ENCODE measurements around the gene SOX1.

Gene SOX1

DNA sequence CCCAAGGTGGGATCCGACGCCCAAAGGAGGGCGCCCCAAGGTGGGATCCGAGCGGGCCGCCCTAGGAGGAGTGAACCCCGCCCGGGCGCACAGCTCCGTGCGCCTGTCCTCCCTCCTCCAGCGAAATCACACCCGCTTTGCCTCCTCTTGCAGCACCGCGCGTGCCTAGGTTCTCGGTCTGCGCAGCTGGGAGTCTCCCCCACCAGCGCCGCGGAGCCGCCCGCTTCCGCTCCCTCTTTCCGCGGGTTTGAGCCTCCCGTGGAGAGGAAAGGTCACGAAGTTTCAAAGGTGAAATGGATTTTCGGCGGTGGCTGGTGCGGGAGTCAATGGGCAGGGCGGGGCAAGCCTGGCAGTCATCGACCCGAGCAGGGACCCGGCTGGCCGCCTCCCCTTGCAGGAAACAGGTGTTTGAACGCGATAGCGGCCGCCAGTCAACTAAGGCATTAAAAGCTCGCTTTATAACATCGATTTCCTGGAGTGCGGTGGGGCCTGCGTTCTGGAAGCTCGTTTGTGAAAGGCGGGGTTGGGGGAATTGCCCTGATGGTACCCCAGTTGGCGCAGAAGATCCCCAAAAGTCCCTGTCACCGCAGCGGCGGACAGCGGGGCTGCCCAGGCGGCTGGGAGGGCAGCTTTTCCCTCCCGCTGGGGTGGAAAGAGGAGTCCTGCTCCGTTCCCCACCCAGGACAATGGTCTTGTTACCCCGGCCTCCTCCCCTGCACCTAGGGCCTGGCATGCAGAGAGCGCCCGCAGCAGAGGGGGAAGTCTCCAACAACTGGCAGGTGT, 9.0 kb upstream of the SOX1 start:
- TF ChIP-seq, protein P1, sequence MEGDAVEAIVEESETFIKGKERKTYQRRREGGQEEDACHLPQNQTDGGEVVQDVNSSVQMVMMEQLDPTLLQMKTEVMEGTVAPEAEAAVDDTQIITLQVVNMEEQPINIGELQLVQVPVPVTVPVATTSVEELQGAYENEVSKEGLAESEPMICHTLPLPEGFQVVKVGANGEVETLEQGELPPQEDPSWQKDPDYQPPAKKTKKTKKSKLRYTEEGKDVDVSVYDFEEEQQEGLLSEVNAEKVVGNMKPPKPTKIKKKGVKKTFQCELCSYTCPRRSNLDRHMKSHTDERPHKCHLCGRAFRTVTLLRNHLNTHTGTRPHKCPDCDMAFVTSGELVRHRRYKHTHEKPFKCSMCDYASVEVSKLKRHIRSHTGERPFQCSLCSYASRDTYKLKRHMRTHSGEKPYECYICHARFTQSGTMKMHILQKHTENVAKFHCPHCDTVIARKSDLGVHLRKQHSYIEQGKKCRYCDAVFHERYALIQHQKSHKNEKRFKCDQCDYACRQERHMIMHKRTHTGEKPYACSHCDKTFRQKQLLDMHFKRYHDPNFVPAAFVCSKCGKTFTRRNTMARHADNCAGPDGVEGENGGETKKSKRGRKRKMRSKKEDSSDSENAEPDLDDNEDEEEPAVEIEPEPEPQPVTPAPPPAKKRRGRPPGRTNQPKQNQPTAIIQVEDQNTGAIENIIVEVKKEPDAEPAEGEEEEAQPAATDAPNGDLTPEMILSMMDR (IDR thresholded peaks at IDR 0.05; ENCODE audit: control insufficient read depth, extremely low read depth, insufficient read depth) = no peak
- no peak for DNase-seq (ENCODE audit: low read depth)
- H3K4me3 ChIP-seq (ENCODE audit: low read depth, low read length) = no peak overlapping the region

DNA sequence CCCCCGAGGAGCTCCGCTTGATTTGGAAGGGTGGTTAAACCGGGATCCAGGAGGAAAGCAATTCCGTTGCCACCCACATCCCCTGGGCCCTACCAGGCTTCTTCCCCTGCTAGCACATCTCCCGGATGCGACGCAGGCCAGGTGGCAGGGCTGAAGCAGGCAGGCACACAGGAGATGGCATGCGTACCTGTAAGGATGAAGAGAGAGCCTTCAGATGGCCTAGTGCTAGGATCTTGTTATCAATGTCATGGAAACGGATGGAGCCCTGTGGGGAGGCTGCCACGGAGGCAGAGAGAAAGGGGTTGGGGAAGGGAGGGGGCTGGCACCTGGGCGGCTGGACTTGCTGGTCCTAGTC, 8.5 kb upstream of the SOX1 start:
- H3K4me3 ChIP-seq (ENCODE audit: low read depth, low read length) = no peak overlapping the region
- TF ChIP-seq, protein P1 (IDR thresholded peaks at IDR 0.05; ENCODE audit: control insufficient read depth, extremely low read depth, insufficient read depth) = no peak
- no peak for DNase-seq (ENCODE audit: low read depth)

DNA sequence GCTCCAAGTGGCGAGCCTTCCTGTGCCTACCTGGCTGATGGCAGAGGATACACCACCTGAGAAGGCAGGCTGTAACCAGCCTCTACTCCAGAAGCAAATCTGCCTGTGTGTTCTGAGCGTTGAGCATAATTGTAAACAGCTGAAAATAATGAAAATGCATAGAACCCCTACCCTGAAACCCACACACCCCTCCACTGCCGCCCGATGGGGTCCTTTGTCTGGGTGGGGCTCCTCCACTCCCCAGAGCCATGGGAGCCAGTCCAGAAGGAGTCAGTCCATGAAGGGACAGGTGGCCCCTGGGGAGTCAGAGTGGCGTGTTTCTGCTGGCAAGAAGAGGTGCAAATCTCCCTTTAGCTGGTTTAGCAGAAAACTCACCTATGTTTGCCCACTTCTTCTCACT, 8.0 kb upstream of the SOX1 start:
- no peak overlapping the region for H3K4me3 ChIP-seq (ENCODE audit: low read depth, low read length)
- no peak for DNase-seq (ENCODE audit: low read depth)
- TF ChIP-seq, protein P1 (IDR thresholded peaks at IDR 0.05; ENCODE audit: control insufficient read depth, extremely low read depth, insufficient read depth) = no peak

DNA sequence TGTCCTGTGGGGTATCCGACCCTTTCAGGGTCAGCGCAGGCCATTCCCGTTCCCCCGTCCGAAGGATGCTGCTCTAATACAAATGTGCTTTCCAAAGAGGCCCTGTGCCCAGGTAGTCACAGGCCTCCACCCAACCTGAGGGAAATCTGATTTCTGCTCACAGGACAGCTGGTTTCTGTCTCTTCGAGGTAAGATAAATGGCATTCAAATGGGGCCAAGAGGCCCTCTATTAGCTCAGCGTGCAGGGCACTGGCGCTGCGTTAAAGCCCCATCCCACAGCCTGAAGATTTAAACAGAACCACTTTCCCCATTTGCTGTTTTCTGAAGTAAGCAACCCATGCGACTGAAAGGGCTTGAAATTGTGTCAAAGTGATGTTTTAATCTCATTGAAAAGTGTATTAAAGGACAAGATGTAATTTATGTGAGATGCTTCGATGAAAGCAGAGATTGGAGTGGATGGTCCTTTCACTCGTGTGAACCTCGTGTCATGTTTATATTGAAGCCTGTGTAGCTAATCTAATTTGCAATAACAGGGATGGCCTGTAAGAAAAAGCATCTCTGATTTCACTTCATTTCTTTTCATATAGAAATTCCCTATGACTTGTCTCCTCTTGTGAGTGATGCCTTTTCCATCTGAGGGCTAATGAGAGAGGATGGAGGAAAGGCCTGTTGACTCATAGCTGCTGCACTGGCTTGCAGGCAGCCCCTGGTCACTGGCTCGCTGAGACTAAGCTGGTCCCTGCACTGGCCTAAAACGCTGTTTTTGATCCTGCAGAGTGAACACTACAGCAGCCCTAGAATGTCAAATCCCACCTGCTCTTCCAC, 7.3 kb upstream of the SOX1 start:
- no peak overlapping the region for H3K4me3 ChIP-seq (ENCODE audit: low read depth, low read length)
- no peak for DNase-seq (ENCODE audit: low read depth)
- TF ChIP-seq, protein P1 (IDR thresholded peaks at IDR 0.05; ENCODE audit: control insufficient read depth, extremely low read depth, insufficient read depth) = no peak

DNA sequence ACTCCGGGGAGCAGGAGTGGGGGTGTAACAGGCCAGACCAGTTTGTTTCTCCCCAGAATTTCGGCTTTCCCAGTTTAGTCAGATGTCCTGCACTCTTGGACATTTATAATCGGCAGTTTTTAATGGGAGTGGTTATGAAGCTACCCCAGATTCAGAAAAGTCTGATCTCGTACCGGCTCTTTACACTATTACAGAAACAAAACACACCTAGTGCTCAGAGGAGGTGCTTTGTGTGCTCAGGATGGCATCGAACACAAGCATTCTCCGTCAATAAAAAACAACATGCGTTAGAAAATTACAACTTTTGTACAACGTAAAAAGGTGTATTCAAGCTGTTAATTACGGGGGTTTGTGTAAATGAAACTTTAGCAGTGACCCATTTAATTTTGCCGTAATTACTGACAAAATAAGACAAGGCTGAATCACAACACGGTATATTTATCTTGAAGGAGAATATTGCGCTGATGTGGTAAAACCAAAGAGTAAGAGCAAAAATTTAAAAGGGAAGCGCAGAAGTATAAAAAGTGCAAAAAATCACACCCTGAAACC, 6.6 kb upstream of the SOX1 start:
- H3K4me3 ChIP-seq (ENCODE audit: low read depth, low read length) = no peak overlapping the region
- TF ChIP-seq, protein P1 (IDR thresholded peaks at IDR 0.05; ENCODE audit: control insufficient read depth, extremely low read depth, insufficient read depth) = no peak
- no peak for DNase-seq (ENCODE audit: low read depth)

DNA sequence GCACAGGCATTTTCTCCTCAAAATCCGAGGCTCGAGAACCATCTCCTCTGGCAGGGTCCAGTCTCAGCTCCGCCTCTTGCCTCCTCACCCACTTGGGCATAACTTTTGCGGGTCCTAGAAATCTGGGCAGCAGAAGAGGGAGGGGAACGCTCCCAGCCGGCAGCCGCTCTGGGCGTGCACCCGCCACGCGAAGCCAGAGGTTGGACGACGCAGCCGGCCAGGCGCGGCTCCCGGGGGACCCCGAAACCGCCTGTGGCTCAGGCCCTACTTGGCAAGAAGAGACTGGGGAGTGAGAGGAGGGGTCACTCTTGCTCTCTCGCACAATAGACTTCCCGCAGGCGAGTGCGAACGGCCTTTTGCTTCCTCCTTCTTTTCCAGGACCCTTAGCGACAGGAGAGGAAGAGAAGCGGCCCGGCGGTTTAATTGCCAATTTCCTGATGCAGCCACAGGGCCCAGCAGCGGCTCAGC, 6.0 kb upstream of the SOX1 start:
- no peak overlapping the region for H3K4me3 ChIP-seq (ENCODE audit: low read depth, low read length)
- no peak for DNase-seq (ENCODE audit: low read depth)
- TF ChIP-seq, protein P1 (IDR thresholded peaks at IDR 0.05; ENCODE audit: control insufficient read depth, extremely low read depth, insufficient read depth) = no peak
